Measurements from ENCODE around the gene DSCAML1.

DNA sequence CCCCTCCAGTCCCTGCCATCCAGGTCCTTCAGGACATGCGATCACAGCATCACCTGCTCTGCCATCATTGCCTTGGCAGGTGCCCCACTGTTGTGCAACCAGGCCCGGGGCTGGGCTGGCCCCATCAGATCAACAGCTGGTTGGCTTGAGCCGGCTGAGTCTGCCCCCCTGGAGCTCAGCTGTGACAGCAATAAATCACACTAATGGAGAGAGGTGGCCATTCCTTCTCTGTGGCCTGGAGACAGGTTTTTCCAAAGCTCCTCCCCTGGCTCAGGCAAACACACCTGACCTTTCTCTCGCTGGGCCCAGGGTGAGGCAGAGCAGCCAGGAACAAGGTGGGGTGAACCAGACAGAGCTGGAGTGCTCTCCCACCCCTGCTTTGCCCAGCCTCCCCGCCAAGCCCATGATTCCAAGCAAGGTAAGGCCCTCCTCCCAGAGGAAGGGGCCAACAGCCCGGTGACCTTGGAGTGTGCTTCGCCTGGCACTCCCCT lies 36.4 kb upstream of the DSCAML1 start:
- peak in 1 of 3 donors; percentile 25 for TF ChIP-seq POLR2AphosphoS5 (IDR thresholded peaks at IDR 0.05)
- TF ChIP-seq, protein P1, sequence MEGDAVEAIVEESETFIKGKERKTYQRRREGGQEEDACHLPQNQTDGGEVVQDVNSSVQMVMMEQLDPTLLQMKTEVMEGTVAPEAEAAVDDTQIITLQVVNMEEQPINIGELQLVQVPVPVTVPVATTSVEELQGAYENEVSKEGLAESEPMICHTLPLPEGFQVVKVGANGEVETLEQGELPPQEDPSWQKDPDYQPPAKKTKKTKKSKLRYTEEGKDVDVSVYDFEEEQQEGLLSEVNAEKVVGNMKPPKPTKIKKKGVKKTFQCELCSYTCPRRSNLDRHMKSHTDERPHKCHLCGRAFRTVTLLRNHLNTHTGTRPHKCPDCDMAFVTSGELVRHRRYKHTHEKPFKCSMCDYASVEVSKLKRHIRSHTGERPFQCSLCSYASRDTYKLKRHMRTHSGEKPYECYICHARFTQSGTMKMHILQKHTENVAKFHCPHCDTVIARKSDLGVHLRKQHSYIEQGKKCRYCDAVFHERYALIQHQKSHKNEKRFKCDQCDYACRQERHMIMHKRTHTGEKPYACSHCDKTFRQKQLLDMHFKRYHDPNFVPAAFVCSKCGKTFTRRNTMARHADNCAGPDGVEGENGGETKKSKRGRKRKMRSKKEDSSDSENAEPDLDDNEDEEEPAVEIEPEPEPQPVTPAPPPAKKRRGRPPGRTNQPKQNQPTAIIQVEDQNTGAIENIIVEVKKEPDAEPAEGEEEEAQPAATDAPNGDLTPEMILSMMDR (IDR thresholded peaks at IDR 0.05) = no peak
